Liver (tissue), 9 donors: ENCODE results near the gene TRMT13. TPM values are rescaled to one million over a fixed set of nuclear protein-coding genes. Genes with fewer than 3 reads are reported as not detected.

Source experiments
- DNase-seq: peaks from one replicate; pipeline ENCODE4 v3.0.0-alpha.2; 2017; ENCODE audit warnings: low spot score
- H3K27ac ChIP-seq, 2 donors: one replicate each; pipeline ENCODE4 v1.7.0; 2013; ENCODE audit warnings: inconsistent platforms in 2 of 2, low read length in 2 of 2, control low read depth in 1 of 2, low read depth in 1 of 2, mild to moderate bottlenecking in 1 of 2
- H3K27me3 ChIP-seq, 4 donors: one replicate each; pipeline versions ENCODE4 v1.6.1 to v1.7.0; 2013; ENCODE audit warnings: low read length in 3 of 4, inconsistent platforms in 1 of 4, mild to moderate bottlenecking in 1 of 4, moderate library complexity in 1 of 4; ENCODE audit not compliant: control insufficient read depth in 4 of 4, insufficient read depth in 4 of 4
- H3K36me3 ChIP-seq, 4 donors: one replicate each; pipeline versions ENCODE4 v1.6.1 to v1.7.0; 2013; ENCODE audit warnings: low read length in 3 of 4, mild to moderate bottlenecking in 3 of 4, low read depth in 1 of 4, moderate library complexity in 1 of 4; ENCODE audit not compliant: control insufficient read depth in 4 of 4, insufficient read depth in 3 of 4
- H3K4me1 ChIP-seq, 4 donors: one replicate each; pipeline versions ENCODE4 v1.6.1 to v1.7.0; 2013; ENCODE audit warnings: low read length in 3 of 4, mild to moderate bottlenecking in 3 of 4, moderate library complexity in 1 of 4; ENCODE audit not compliant: control insufficient read depth in 4 of 4, insufficient read depth in 4 of 4
- H3K4me3 ChIP-seq, 3 donors: one replicate each; pipeline versions ENCODE4 v1.6.1 to v1.7.0; 2013; ENCODE audit warnings: low read length in 3 of 3, control low read depth in 1 of 3, low read depth in 1 of 3, mild to moderate bottlenecking in 1 of 3
- H3K9ac ChIP-seq, 2 donors: one replicate each; pipeline ENCODE4 v1.7.0; 2013; ENCODE audit warnings: low read length in 2 of 2, mild to moderate bottlenecking in 2 of 2, moderate library complexity in 2 of 2, control low read depth in 1 of 2, low read depth in 1 of 2
- H3K9me3 ChIP-seq, 4 donors: one replicate each; pipeline versions ENCODE4 v1.6.1 to v1.7.0; 2013; ENCODE audit warnings: low read length in 3 of 4; ENCODE audit not compliant: control insufficient read depth in 4 of 4
- ATF3 ChIP-seq: IDR thresholded peaks from 2 replicates; pipeline ENCODE4 v1.6.1; 2016; ENCODE audit warnings: antibody characterized with exemption
- CTCF ChIP-seq: fragments of 150-350 bp; IDR thresholded peaks from 2 replicates; pipeline ENCODE4 v1.5.1; 2017; ENCODE audit warnings: improper control_type of control experiment, low read depth, low read length; ENCODE audit not compliant: missing input control
- EGR1 ChIP-seq, 2 donors: IDR thresholded peaks; 2 replicates each; pipeline ENCODE4 v1.6.1; 2016 to 2018; ENCODE audit warnings: antibody characterized with exemption in 2 of 2, low read depth in 2 of 2
- FOXA1 ChIP-seq: IDR thresholded peaks from 2 replicates; pipeline ENCODE4 v1.6.1; 2016; ENCODE audit warnings: antibody characterized with exemption
- FOXA2 ChIP-seq: IDR thresholded peaks from 2 replicates; pipeline ENCODE4 v1.6.1; 2016; ENCODE audit warnings: antibody characterized with exemption
- GABPA ChIP-seq, 2 donors: IDR thresholded peaks in 1 of 2; conservative IDR thresholded peaks in 1 of 2; 2 replicates each; pipeline ENCODE4 v1.6.1; 2016; ENCODE audit warnings: antibody characterized with exemption in 2 of 2, mild to moderate bottlenecking in 1 of 2, moderate library complexity in 1 of 2
- HNF4A ChIP-seq, 2 donors: conservative IDR thresholded peaks; 2 replicates each; pipeline ENCODE4 v1.6.1; 2016; ENCODE audit warnings: antibody characterized with exemption in 2 of 2, mild to moderate bottlenecking in 2 of 2
- HNF4G ChIP-seq: IDR thresholded peaks from 2 replicates; pipeline ENCODE4 v1.6.1; 2016; ENCODE audit warnings: antibody characterized with exemption
- JUND ChIP-seq, 2 donors: IDR thresholded peaks; 2 replicates each; pipeline ENCODE4 v1.6.1; 2016; ENCODE audit warnings: antibody characterized with exemption in 2 of 2
- MAX ChIP-seq: IDR thresholded peaks from 2 replicates; pipeline ENCODE4 v1.6.1; 2016; ENCODE audit warnings: antibody characterized with exemption
- NR2F2 ChIP-seq: IDR thresholded peaks from 2 replicates; pipeline ENCODE4 v1.6.1; 2016; ENCODE audit warnings: antibody characterized with exemption
- RAD21 ChIP-seq, 2 donors: IDR thresholded peaks; 2 replicates each; pipeline ENCODE4 v1.6.1; 2016; ENCODE audit warnings: antibody characterized with exemption in 2 of 2, mild to moderate bottlenecking in 2 of 2
- REST ChIP-seq: IDR thresholded peaks from 2 replicates; pipeline ENCODE4 v1.6.1; 2016; ENCODE audit warnings: antibody characterized with exemption, mild to moderate bottlenecking
- TAF1 ChIP-seq: conservative IDR thresholded peaks from 2 replicates; pipeline ENCODE4 v1.6.1; 2016; ENCODE audit warnings: antibody characterized with exemption, mild to moderate bottlenecking
- YY1 ChIP-seq: IDR thresholded peaks from 2 replicates; pipeline ENCODE4 v1.6.1; 2016; ENCODE audit warnings: antibody characterized with exemption, mild to moderate bottlenecking
- ZBTB33 ChIP-seq: IDR thresholded peaks from 2 replicates; pipeline ENCODE4 v1.6.1; 2016; ENCODE audit warnings: antibody characterized with exemption
- WGBS: extraction: QIAGEN DNeasy Blood & Tissue Kit; methylation state at CpG from one replicate; pipeline ENCODE4 v1.1.7; 2013; 5-methylcytosine and 5-hydroxymethylcytosine counted together
- polyA plus RNA-seq, 2 donors: library from polyadenylated mRNA; stranded (reverse) in 1 of 2; unstranded in 1 of 2; fragments of 200-250 nt in 1 of 2; fragments of >200 nt in 1 of 2; fragmentation: Nextera tagmentation in 1 of 2; extraction: Ambion mirVana in 1 of 2; gene quantifications; one replicate each; pipeline versions ENCODE4 v1.2.1 to v1.2.3, GENCODE V29; 2013 to 2015
- total RNA-seq, 2 donors: library from RNA; depleted of rRNA; stranded (reverse); fragments of >200 nt; gene quantifications; one replicate each; pipeline ENCODE4 v1.2.3, GENCODE V29; 2014
- donor health status: healthy.
- donor health status: healthy.
- donor health status: healthy.
- donor health status: healthy.
- donor health status: healthy.

The TRMT13 gene
- total and polyA plus RNA-seq, 4 donors, result 3.5 to 11.2 (median 9.3) TPM

- no peak overlapping the region for H3K27ac ChIP-seq
- WGBS, result 90% methylated on average over 4 of the region's 4 CpGs
- no peak for DNase-seq
- H3K4me1 ChIP-seq, result no peaks in the 10 kb centered on the region
- no peaks in the 10 kb centered on the region for H3K9me3 ChIP-seq
- H3K36me3 ChIP-seq, result no peaks in the 10 kb centered on the region
- no peak overlapping the region for H3K4me3 ChIP-seq
- TF ChIP-seq EGR1 (IDR thresholded peaks at IDR 0.05; ENCODE audit: low read depth in 2 of 2) (no peak), HNF4A (conservative IDR thresholded peaks at IDR 0.05) (no peak), NR2F2 (no peak), TAF1 (no peak), ATF3 (no peak), FOXA1 (no peak), CTCF (no peak), RAD21 (IDR thresholded peaks at IDR 0.05) (no peak), MAX (no peak), ZBTB33 (no peak), FOXA2 (no peak), GABPA (IDR thresholded peaks at IDR 0.05 in 1 of 2, conservative IDR thresholded peaks at IDR 0.05 in 1 of 2) (no peak), REST (no peak), JUND (IDR thresholded peaks at IDR 0.05) (no peak), YY1 (no peak), HNF4G (no peak)
- no peak overlapping the region for H3K9ac ChIP-seq
- H3K27me3 ChIP-seq, result no peaks in the 10 kb centered on the region
These were observed 44.5 kb downstream of the TRMT13 start for GRCh38 chr1:100177295-100178041.
